H1 (cell line): ENCODE data around the gene NADSYN1. TPM values are rescaled to one million over a fixed set of nuclear protein-coding genes. Genes with fewer than 3 reads are reported as not detected.

Source experiments
- CTCF ChIA-PET: fragments of 300-600 bp; sonication (Branson Sonifier 250); formaldehyde crosslinking; loops from one replicate; lab custom pipeline; 2021; ENCODE audit not compliant: partially characterized antibody; lab: Charles Lee
- POLR2A ChIA-PET: fragments of 300-600 bp; sonication (Branson Sonifier 250); formaldehyde crosslinking; loops from one replicate; lab custom pipeline; 2021; ENCODE audit warnings: inconsistent platforms; ENCODE audit not compliant: partially characterized antibody; lab: Charles Lee
- DNase-seq, 2 experiments: peaks; one replicate each; pipeline versions ENCODE4 v3.0.0 to v3.0.0-alpha.2; 2010 to 2022; ENCODE audit warnings: low spot score in 2 of 2, low read depth in 1 of 2, mixed read lengths in 1 of 2
- FAIRE-seq: peaks from 2 replicates; lab custom pipeline; 2011; peaks lifted over from hg19 to GRCh38; lab: Jason Lieb, UNC
- H2AFZ ChIP-seq: 2 replicates; pipeline ENCODE4 v1.8.1; 2012; ENCODE audit warnings: low read length, inconsistent platforms
- H2AK5ac ChIP-seq: 2 replicates; pipeline ENCODE4 v1.6.1; 2013; ENCODE audit warnings: low read depth, low read length
- H2BK120ac ChIP-seq: replicated peaks from 2 replicates; pipeline ENCODE3; 2013; ENCODE audit warnings: low read depth, low read length, inconsistent platforms
- H2BK12ac ChIP-seq: 2 replicates; pipeline ENCODE4 v1.6.1; 2013; ENCODE audit warnings: low read depth, low read length
- H2BK15ac ChIP-seq: 2 replicates; pipeline ENCODE4 v1.6.1; 2013; ENCODE audit warnings: low read length
- H2BK20ac ChIP-seq: 2 replicates; pipeline ENCODE4 v1.6.1; 2013; ENCODE audit warnings: low read length
- H2BK5ac ChIP-seq: 2 replicates; pipeline ENCODE4 v1.6.1; 2013; ENCODE audit warnings: low read depth, low read length
- H3K14ac ChIP-seq: 2 replicates; pipeline ENCODE4 v1.6.1; 2013; ENCODE audit warnings: inconsistent platforms; ENCODE audit not compliant: insufficient read length
- H3K18ac ChIP-seq: 2 replicates; pipeline ENCODE4 v1.6.1; 2013; ENCODE audit warnings: low read length; ENCODE audit errors: extremely low read depth
- H3K23ac ChIP-seq: 2 replicates; pipeline ENCODE4 v1.6.1; 2013; ENCODE audit warnings: inconsistent platforms; ENCODE audit not compliant: insufficient read length
- H3K23me2 ChIP-seq: 2 replicates; pipeline ENCODE4 v1.6.1; 2013; ENCODE audit warnings: low read depth, low read length
- H3K27ac ChIP-seq: 2 replicates; pipeline ENCODE4 v1.6.1; 2011; ENCODE audit warnings: low read depth, low read length, inconsistent platforms
- H3K27me3 ChIP-seq, 4 experiments: replicated peaks in 1 of 4; 1 replicate in 1 of 4; 2 replicates in 3 of 4; pipeline versions ENCODE4 v1.6.1 to v1.8.1; 2011 to 2013; ENCODE audit warnings: low read length in 3 of 4, mild to moderate bottlenecking in 3 of 4, inconsistent platforms in 2 of 4, mixed read lengths in 2 of 4, moderate library complexity in 1 of 4; ENCODE audit not compliant: control insufficient read depth in 3 of 4, insufficient read depth in 3 of 4; ENCODE audit errors: extremely low read depth in 1 of 4
- H3K36me3 ChIP-seq, 4 experiments: 2 replicates each; pipeline versions ENCODE4 v1.6.1 to v1.8.1; 2011 to 2013; ENCODE audit warnings: mild to moderate bottlenecking in 4 of 4, low read length in 3 of 4, moderate library complexity in 2 of 4, control low read depth in 1 of 4, inconsistent platforms in 1 of 4; ENCODE audit not compliant: insufficient read depth in 4 of 4, control insufficient read depth in 2 of 4
- H3K4ac ChIP-seq: replicated peaks from 2 replicates; pipeline ENCODE3; 2013; ENCODE audit warnings: low read length, low read depth, mixed read lengths, inconsistent platforms; ENCODE audit not compliant: insufficient read length
- H3K4me1 ChIP-seq, 4 experiments: replicated peaks in 1 of 4; 1 replicate in 1 of 4; 2 replicates in 3 of 4; pipeline versions ENCODE4 v1.6.1 to v1.8.1; 2011 to 2013; ENCODE audit warnings: low read length in 3 of 4, inconsistent platforms in 2 of 4, mixed read lengths in 1 of 4; ENCODE audit not compliant: insufficient read depth in 4 of 4, control insufficient read depth in 3 of 4
- H3K4me2 ChIP-seq, 2 experiments: 2 replicates each; pipeline versions ENCODE4 v1.6.1 to v1.8.1; 2011 to 2013; ENCODE audit warnings: low read depth in 2 of 2, low read length in 2 of 2, control low read depth in 1 of 2, inconsistent platforms in 1 of 2, mild to moderate bottlenecking in 1 of 2; ENCODE audit not compliant: insufficient read depth in 1 of 2
- H3K4me3 ChIP-seq, 4 experiments: fragments of 200-600, 300-600 bp in 1 of 4; sonication (generic), shearing (Covaris generic), sonication (Bioruptor Twin) in 1 of 4; 2 replicates each; pipeline versions ENCODE4 v1.5.1 to v1.8.1; 2011 to 2016; ENCODE audit warnings: low read length in 4 of 4, low read depth in 3 of 4, control low read depth in 2 of 4, inconsistent platforms in 2 of 4, mild to moderate bottlenecking in 2 of 4, mixed read lengths in 1 of 4, moderate library complexity in 1 of 4; ENCODE audit not compliant: insufficient read depth in 2 of 4; ENCODE audit errors: extremely low read depth in 1 of 4
- H3K56ac ChIP-seq: replicated peaks from 2 replicates; pipeline ENCODE3; 2013; ENCODE audit warnings: low read depth, mild to moderate bottlenecking, mixed read lengths, low read length, inconsistent platforms; ENCODE audit not compliant: insufficient read length
- H3K79me1 ChIP-seq: 2 replicates; pipeline ENCODE4 v1.6.1; 2013; ENCODE audit warnings: low read depth, low read length, control low read depth
- H3K79me2 ChIP-seq, 2 experiments: 2 replicates each; pipeline versions ENCODE4 v1.6.1 to v1.8.1; 2012 to 2013; ENCODE audit warnings: low read length in 2 of 2, mild to moderate bottlenecking in 2 of 2, inconsistent platforms in 1 of 2; ENCODE audit not compliant: insufficient read depth in 2 of 2, control insufficient read depth in 1 of 2
- H3K9ac ChIP-seq, 4 experiments: replicated peaks in 1 of 4; 1 replicate in 1 of 4; 2 replicates in 3 of 4; pipeline versions ENCODE4 v1.6.1 to v1.8.1; 2011 to 2013; ENCODE audit warnings: low read depth in 3 of 4, low read length in 3 of 4, control low read depth in 2 of 4, mild to moderate bottlenecking in 2 of 4, moderate library complexity in 2 of 4, inconsistent platforms in 1 of 4; ENCODE audit errors: extremely low read depth in 1 of 4
- H3K9me3 ChIP-seq, 2 experiments: 2 replicates each; pipeline versions ENCODE4 v1.6.1 to v1.8.1; 2012 to 2013; ENCODE audit warnings: mild to moderate bottlenecking in 2 of 2, moderate library complexity in 2 of 2, control low read depth in 1 of 2, inconsistent platforms in 1 of 2, low read depth in 1 of 2, low read length in 1 of 2, mixed read lengths in 1 of 2; ENCODE audit not compliant: insufficient read depth in 2 of 2
- H4K20me1 ChIP-seq, 2 experiments: replicated peaks in 1 of 2; 2 replicates each; pipeline versions ENCODE3 to v1.8.1; 2011 to 2013; ENCODE audit warnings: inconsistent platforms in 2 of 2, low read length in 2 of 2, mild to moderate bottlenecking in 1 of 2; ENCODE audit not compliant: insufficient read depth in 2 of 2, control insufficient read depth in 1 of 2
- H4K5ac ChIP-seq: 2 replicates; pipeline ENCODE4 v1.6.1; 2013; ENCODE audit warnings: low read length, low read depth, mixed read lengths, inconsistent platforms; ENCODE audit not compliant: insufficient read length
- H4K8ac ChIP-seq: 2 replicates; pipeline ENCODE4 v1.8.0; 2013; ENCODE audit warnings: mild to moderate bottlenecking, moderate library complexity, low read length, inconsistent platforms; ENCODE audit not compliant: insufficient read depth; ENCODE audit errors: extremely low read depth
- H4K91ac ChIP-seq: replicated peaks from 2 replicates; pipeline ENCODE3; 2013; ENCODE audit warnings: low read length, mixed read lengths, inconsistent platforms; ENCODE audit not compliant: insufficient read length
- CBX5 ChIP-seq: fragments of 300-800, 300-1000 bp; sonication (generic); IDR thresholded peaks from 2 replicates; pipeline ENCODE4 v1.7.1; 2016; ENCODE audit warnings: antibody characterized with exemption, low read length, low read depth
- CTBP2 ChIP-seq: IDR thresholded peaks from 2 replicates; pipeline ENCODE4 v1.7.0; 2011; ENCODE audit warnings: borderline replicate concordance, mild to moderate bottlenecking, moderate library complexity, mixed read lengths, low read length; ENCODE audit not compliant: insufficient read depth, insufficient read length
- KDM4A ChIP-seq: IDR thresholded peaks from one replicate; pipeline ENCODE4 v1.7.1; 2012; ENCODE audit warnings: low read depth, mild to moderate bottlenecking, moderate library complexity, low read length, inconsistent platforms; ENCODE audit not compliant: severe bottlenecking
- MAFK ChIP-seq: IDR thresholded peaks from 2 replicates; pipeline ENCODE4 v1.6.1; 2012; ENCODE audit warnings: low read depth, mild to moderate bottlenecking, improper control_type of control experiment, low read length
- POU5F1 ChIP-seq: IDR thresholded peaks from 2 replicates; pipeline ENCODE4 v1.6.1; 2011; ENCODE audit warnings: low read depth, mild to moderate bottlenecking, low read length, moderate library complexity
- RFX5 ChIP-seq: IDR thresholded peaks from 2 replicates; pipeline ENCODE4 v1.6.1; 2011; ENCODE audit warnings: low read depth, low read length, improper control_type of control experiment, borderline replicate concordance
- RNF2 ChIP-seq: fragments of 200-900, 300-1000 bp; sonication (generic); IDR thresholded peaks from 2 replicates; pipeline ENCODE4 v1.7.1; 2016; ENCODE audit warnings: borderline replicate concordance, low read depth, mild to moderate bottlenecking, antibody characterized with exemption, low read length; ENCODE audit not compliant: poor library complexity, severe bottlenecking; ENCODE audit errors: missing control alignments
- RXRA ChIP-seq: IDR thresholded peaks from 2 replicates; pipeline ENCODE4 v1.6.1; 2011; ENCODE audit warnings: low read depth, mild to moderate bottlenecking, low read length, moderate library complexity; ENCODE audit not compliant: insufficient read depth
- SIRT6 ChIP-seq: IDR thresholded peaks from one replicate; pipeline ENCODE4 v1.7.1; 2012; ENCODE audit warnings: low read length, inconsistent platforms
- SIX5 ChIP-seq: IDR thresholded peaks from 2 replicates; pipeline ENCODE4 v1.6.1; 2011; ENCODE audit warnings: mild to moderate bottlenecking, low read depth, low read length
- SP2 ChIP-seq: IDR thresholded peaks from 2 replicates; pipeline ENCODE4 v1.6.1; 2012; ENCODE audit warnings: mild to moderate bottlenecking, low read length, inconsistent platforms
- YY1 ChIP-seq: IDR thresholded peaks from 2 replicates; pipeline ENCODE4 v1.6.1; 2011; ENCODE audit warnings: low read depth, mild to moderate bottlenecking, low read length
- WGBS, 2 experiments: shearing (Covaris generic) in 1 of 2; methylation state at CpG; one replicate each; pipeline versions ENCODE4 v1.1.6 to v1.1.7; 2013 to 2015; ENCODE audit warnings: low lambda C conversion rate in 2 of 2, mixed read lengths in 2 of 2, inconsistent platforms in 1 of 2, low coverage in 1 of 2, missing lambda C conversion rate in 1 of 2; ENCODE audit not compliant: insufficient replicate concordance in 2 of 2, insufficient coverage in 1 of 2, insufficient read length in 1 of 2; ENCODE audit errors: extremely low coverage in 1 of 2, missing lambda C conversion rate in 1 of 2; 5-methylcytosine and 5-hydroxymethylcytosine counted together
- polyA plus RNA-seq, 7 experiments: library from polyadenylated mRNA; depleted of rRNA in 3 of 7; stranded (reverse) in 5 of 7; unstranded in 2 of 7; fragments of >200 nt in 5 of 7; fragments of 200-250 nt in 2 of 7; gene quantifications; 1 replicate in 5 of 7; 2 replicates in 1 of 7; 4 replicates in 1 of 7; pipeline versions ENCODE4 v1.2.1 to v1.2.3, GENCODE V29; 2011 to 2013; ENCODE audit warnings: missing spikeins in 2 of 7, mixed read lengths in 2 of 7
- total RNA-seq: library from RNA; stranded (reverse); fragmentation: NEBNext Ultra II Directional; extraction: Animal tissue kit (Norgen Biotek cat#: 25700); gene quantifications from 2 replicates; pipeline ENCODE4 v1.2.1, GENCODE V29; 2021
- TF ChIP-seq, protein P1 (sequence below): IDR thresholded peaks from 2 replicates; pipeline ENCODE4 v1.6.1; 2012; ENCODE audit warnings: low read length, inconsistent platforms

The NADSYN1 gene
- total and polyA plus RNA-seq, 2 of the 8 experiments (the other 6 are each of a cell fraction or from before 2014, with no cell fraction given), result 38.3 to 38.6 TPM

DNA sequence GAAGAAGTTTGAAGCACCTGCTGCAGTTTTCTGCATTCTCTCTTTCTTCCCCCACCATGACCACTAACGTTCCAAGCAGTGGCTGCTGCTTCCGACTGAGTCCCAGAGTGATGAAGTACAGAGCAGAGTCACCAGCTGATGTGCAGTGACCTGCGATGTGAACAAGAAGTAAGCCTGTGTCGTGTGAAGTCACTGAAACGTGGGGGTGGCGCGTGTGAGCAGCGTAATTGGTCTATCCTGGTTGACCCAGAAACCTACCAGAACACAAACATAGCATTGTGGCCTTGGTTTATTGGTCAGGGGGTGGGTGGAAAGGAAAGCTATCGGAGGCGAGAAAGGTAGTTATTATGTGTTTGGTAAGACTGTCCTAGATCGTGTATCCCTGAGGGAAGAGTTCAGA, 77.6 kb downstream of the NADSYN1 start:
- CTCF ChIA-PET, result interaction anchor here (1.2 to 1.7 kb wide), 2 partner anchors 11 to 33 kb away, joined by 3 to 5 read pairs; no protein-coding TSS in a partner anchor
- Histone ChIP-seq H3K4me2 (no peak overlapping the region), H3K4ac (no peak overlapping the region), H3K4me1 (no peaks in the 10 kb centered on the region), H2AFZ (no peak overlapping the region), H3K18ac (no peak overlapping the region), H3K79me1 (no peaks in the 10 kb centered on the region), H3K27ac (no peak overlapping the region), H3K36me3 (no peaks in the 10 kb centered on the region), H4K91ac (no peak overlapping the region), H2BK12ac (no peak overlapping the region), H3K9me3 (no peaks in the 10 kb centered on the region), H4K20me1 (no peaks in the 10 kb centered on the region), H3K79me2 (no peaks in the 10 kb centered on the region), H4K8ac (no peak overlapping the region), H4K5ac (no peak overlapping the region), H2BK120ac (no peak overlapping the region), H3K4me3 (no peak overlapping the region), H2BK5ac (no peak overlapping the region), H2BK20ac (no peak overlapping the region), H3K23me2 (no peaks in the 10 kb centered on the region; the same call in 1 of the 2 replicates), H3K56ac (no peak overlapping the region), H2AK5ac (no peak overlapping the region), H3K14ac (no peak overlapping the region), H3K27me3 (no peaks in the 10 kb centered on the region), H3K23ac (no peak overlapping the region), H2BK15ac (no peak overlapping the region), H3K9ac (no peak overlapping the region)
- POLR2A ChIA-PET, result no interaction called here
- FAIRE-seq (no peak), DNase-seq (peak in 1 of 2 experiments; percentile 13)
- 91% methylated on average over 11 of the region's 11 CpGs; no CpG with 5 or more reads in 1 of the 2 experiments for WGBS, 2 experiments
- TF ChIP-seq YY1 (no peak), MAFK (no peak), POU5F1 (no peak), CTBP2 (no peak), SP2 (no peak), KDM4A (no peak), RFX5 (no peak), SIX5 (no peak), RXRA (no peak), RNF2 (no peak), SIRT6 (no peak), CBX5 (no peak)
- TF ChIP-seq, protein P1, sequence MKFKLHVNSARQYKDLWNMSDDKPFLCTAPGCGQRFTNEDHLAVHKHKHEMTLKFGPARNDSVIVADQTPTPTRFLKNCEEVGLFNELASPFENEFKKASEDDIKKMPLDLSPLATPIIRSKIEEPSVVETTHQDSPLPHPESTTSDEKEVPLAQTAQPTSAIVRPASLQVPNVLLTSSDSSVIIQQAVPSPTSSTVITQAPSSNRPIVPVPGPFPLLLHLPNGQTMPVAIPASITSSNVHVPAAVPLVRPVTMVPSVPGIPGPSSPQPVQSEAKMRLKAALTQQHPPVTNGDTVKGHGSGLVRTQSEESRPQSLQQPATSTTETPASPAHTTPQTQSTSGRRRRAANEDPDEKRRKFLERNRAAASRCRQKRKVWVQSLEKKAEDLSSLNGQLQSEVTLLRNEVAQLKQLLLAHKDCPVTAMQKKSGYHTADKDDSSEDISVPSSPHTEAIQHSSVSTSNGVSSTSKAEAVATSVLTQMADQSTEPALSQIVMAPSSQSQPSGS, result no peak
